Stimulated activated naive CD4-positive, alpha-beta T cell treated with Interleukin-2 at 50 U/mL for 16 hours (primary cell): Measurements from ENCODE around the gene GPSM3.
"Not testable (repeated sequence)": the region's sequence is repeated elsewhere in the genome, so short reads cannot be mapped to it uniquely, and the experiment has no call there.

Source experiments
- DNase-seq: peaks from one replicate; lab custom pipeline; 2025; lab: John Stamatoyannopoulos, UW

The GPSM3 gene

GRCh38 chr6:32192608-32193039 is at the start of gene GPSM3:
GPSM3 (minus strand) TSS chr6:32192643; CDS start chr6:32192513, 130 bp downstream.
- peak; percentile 38 for DNase-seq

GRCh38 chr6:32240686-32241085 is 48.2 kb upstream of the GPSM3 start:
- no peak for DNase-seq

GRCh38 chr6:32239462-32239861 is 47.0 kb upstream of the GPSM3 start:
- no peak for DNase-seq

GRCh38 chr6:32234934-32235333 is 42.5 kb upstream of the GPSM3 start:
- DNase-seq = no peak

- DNase-seq = no peak
These were observed 34.0 kb upstream of the GPSM3 start for GRCh38 chr6:32226434-32226833.

- DNase-seq = no peak
These were observed 32.3 kb upstream of the GPSM3 start for GRCh38 chr6:32224696-32225095.

- no peak for DNase-seq
These were observed 31.1 kb upstream of the GPSM3 start, which contains the start of gene NOTCH4 for GRCh38 chr6:32223258-32224235. NOTCH4 (minus strand) TSS chr6:32224067; CDS start chr6:32223928, 139 bp downstream.

GRCh38 chr6:32222333-32223230 is 30.1 kb upstream of the GPSM3 start:
- DNase-seq = no peak

GRCh38 chr6:32220021-32220420 is 27.6 kb upstream of the GPSM3 start:
- DNase-seq = no peak

- DNase-seq = no peak
These were observed 25.7 kb upstream of the GPSM3 start for GRCh38 chr6:32218167-32218566.

GRCh38 chr6:32216998-32217397 is 24.6 kb upstream of the GPSM3 start:
- DNase-seq = no peak

GRCh38 chr6:32216285-32216684 is 23.8 kb upstream of the GPSM3 start:
- DNase-seq = no peak

GRCh38 chr6:32215617-32216016 is 23.2 kb upstream of the GPSM3 start:
- no peak for DNase-seq

GRCh38 chr6:32214126-32214525 is 21.7 kb upstream of the GPSM3 start:
- DNase-seq = no peak

GRCh38 chr6:32213649-32214048 is 21.2 kb upstream of the GPSM3 start:
- no peak for DNase-seq

GRCh38 chr6:32212076-32212760 is 19.8 kb upstream of the GPSM3 start:
- DNase-seq = no peak

GRCh38 chr6:32211432-32211831 is 19.0 kb upstream of the GPSM3 start:
- not testable (repeated sequence) for DNase-seq

GRCh38 chr6:32210191-32210601 is 17.8 kb upstream of the GPSM3 start:
- no peak for DNase-seq

GRCh38 chr6:32208996-32209395 is 16.6 kb upstream of the GPSM3 start:
- DNase-seq = no peak

GRCh38 chr6:32204268-32204715 is 11.8 kb upstream of the GPSM3 start:
- no peak for DNase-seq

GRCh38 chr6:32203426-32204267 is 11.2 kb upstream of the GPSM3 start:
- no peak for DNase-seq
